HG03521 (cell line): ENCODE results near the gene NEIL3.

Experiments used
- ATAC-seq: cut with Tn5 transposase; IDR thresholded peaks from one replicate; pipeline ENCODE4 v1.9.1; 2021; ENCODE audit warnings: mild to moderate bottlenecking, moderate library complexity; ENCODE audit not compliant: unreplicated experiment

The NEIL3 gene

GRCh38 chr4:177408023-177408422, 98.3 kb downstream of the NEIL3 start:
- no peak for ATAC-seq

- no peak for ATAC-seq
Observed at GRCh38 chr4:177410566-177410965, 100.9 kb downstream of the NEIL3 start.

GRCh38 chr4:177411996-177412395, 102.3 kb downstream of the NEIL3 start:
- no peak for ATAC-seq
